Astrocyte of the spinal cord (primary cell): Measurements from ENCODE around the gene VPS45.

Source experiments
- DNase-seq: peaks from one replicate; pipeline ENCODE4 v3.0.0; 2011; ENCODE audit warnings: low read depth, low spot score
- H3K4me3 ChIP-seq: 2 replicates; pipeline ENCODE4 v1.5.1; 2011; ENCODE audit warnings: low read depth, mild to moderate bottlenecking, low read length, moderate library complexity
- in situ Hi-C: cut with HindIII; loops from 2 replicates; pipeline ENCODE4 v1.10.0; 2017; ENCODE audit warnings: low sequenced_read_pairs
- TF ChIP-seq, protein P1 (sequence below): IDR thresholded peaks from 2 replicates; pipeline ENCODE4 v1.5.1; 2012; ENCODE audit warnings: low read depth, mild to moderate bottlenecking, low read length, inconsistent platforms

The VPS45 gene

DNA sequence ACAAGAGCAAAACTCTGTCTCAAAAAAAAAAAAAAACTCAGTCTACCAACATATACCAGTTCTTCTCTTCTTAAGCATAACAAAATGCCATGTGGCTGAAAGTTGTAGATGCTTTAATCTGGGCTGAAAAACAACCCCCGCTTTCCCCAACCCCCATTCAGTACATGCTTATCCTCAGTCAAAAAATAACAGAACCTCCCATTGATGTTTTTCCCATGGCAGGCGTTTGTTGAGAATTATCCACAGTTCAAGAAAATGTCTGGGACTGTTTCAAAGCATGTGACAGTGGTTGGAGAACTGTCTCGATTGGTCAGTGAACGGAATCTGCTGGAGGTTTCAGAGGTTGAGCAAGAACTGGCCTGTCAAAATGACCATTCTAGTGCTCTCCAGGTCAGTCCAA, 14.9 kb downstream of the VPS45 start:
- in situ Hi-C loops: no loop called here
- TF ChIP-seq, protein P1, sequence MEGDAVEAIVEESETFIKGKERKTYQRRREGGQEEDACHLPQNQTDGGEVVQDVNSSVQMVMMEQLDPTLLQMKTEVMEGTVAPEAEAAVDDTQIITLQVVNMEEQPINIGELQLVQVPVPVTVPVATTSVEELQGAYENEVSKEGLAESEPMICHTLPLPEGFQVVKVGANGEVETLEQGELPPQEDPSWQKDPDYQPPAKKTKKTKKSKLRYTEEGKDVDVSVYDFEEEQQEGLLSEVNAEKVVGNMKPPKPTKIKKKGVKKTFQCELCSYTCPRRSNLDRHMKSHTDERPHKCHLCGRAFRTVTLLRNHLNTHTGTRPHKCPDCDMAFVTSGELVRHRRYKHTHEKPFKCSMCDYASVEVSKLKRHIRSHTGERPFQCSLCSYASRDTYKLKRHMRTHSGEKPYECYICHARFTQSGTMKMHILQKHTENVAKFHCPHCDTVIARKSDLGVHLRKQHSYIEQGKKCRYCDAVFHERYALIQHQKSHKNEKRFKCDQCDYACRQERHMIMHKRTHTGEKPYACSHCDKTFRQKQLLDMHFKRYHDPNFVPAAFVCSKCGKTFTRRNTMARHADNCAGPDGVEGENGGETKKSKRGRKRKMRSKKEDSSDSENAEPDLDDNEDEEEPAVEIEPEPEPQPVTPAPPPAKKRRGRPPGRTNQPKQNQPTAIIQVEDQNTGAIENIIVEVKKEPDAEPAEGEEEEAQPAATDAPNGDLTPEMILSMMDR: no peak
- DNase-seq: no peak
- H3K4me3 ChIP-seq: no peak overlapping the region

DNA sequence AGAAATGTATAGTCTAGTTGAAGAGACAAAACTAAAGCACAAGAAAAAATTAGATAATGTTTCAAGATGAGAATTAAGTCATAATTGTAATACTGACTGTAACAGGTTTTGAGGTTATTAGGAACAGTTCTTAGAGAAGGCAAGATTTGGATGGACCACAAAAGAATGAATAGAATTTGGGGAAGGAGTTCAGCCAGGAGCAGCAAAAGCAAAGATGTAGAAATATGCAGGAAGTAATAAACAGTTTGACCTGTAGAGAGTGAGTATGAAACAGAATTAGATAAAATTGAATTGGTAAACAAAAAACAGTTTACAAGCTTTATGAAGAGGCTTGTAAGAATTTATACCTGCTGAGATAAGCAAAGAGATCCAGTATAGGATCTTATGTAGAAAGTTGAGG, 16.3 kb downstream of the VPS45 start:
- no peak for DNase-seq
- TF ChIP-seq, protein P1: no peak
- in situ Hi-C loops: no loop called here
- H3K4me3 ChIP-seq: no peak overlapping the region

DNA sequence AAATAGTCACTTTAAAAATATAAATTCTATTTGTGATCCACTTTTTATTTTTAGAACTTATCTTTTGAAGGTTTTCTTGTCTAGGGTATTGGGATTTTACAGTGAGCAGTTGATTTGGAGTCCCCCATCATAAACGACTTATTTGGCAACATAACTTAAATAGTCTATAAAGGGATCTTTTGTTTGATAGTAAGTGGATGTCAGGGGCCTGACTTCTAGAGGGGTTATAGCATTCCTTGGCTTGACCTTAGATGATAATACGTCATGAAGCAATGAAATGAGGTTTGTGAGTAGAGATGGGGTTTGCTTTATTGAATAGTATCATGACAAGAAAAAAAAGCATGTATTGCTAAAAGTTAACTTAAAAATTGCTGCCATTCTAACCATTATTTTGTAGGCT, 17.8 kb downstream of the VPS45 start:
- in situ Hi-C loops: no loop called here

DNA sequence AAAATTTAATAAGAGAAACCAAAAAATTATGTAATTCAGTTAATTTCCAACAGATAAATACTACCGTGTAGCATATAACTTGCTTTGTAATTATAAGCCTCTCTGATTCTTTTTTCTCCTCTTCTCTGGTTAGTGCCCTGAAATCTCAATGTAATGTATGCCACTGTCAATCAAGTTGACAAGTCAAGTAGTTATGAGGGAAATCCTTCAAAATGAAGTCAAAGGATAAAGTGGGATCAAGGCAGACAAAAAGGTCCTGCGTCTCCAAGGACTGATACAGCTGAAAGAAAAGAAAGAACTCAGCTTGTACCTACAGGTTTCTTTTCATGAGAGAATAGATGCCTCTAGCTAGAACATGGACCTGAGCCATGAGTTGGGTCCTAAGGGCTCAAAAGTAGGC, 19.8 kb downstream of the VPS45 start:
- TF ChIP-seq, protein P1: no peak
- in situ Hi-C loops: no loop called here
- H3K4me3 ChIP-seq: no peak overlapping the region
- DNase-seq: no peak

More for the DNA sequence above, 17.8 kb downstream of the VPS45 start:
- H3K4me3 ChIP-seq: no peak overlapping the region
- TF ChIP-seq, protein P1: no peak
- no peak for DNase-seq

DNA sequence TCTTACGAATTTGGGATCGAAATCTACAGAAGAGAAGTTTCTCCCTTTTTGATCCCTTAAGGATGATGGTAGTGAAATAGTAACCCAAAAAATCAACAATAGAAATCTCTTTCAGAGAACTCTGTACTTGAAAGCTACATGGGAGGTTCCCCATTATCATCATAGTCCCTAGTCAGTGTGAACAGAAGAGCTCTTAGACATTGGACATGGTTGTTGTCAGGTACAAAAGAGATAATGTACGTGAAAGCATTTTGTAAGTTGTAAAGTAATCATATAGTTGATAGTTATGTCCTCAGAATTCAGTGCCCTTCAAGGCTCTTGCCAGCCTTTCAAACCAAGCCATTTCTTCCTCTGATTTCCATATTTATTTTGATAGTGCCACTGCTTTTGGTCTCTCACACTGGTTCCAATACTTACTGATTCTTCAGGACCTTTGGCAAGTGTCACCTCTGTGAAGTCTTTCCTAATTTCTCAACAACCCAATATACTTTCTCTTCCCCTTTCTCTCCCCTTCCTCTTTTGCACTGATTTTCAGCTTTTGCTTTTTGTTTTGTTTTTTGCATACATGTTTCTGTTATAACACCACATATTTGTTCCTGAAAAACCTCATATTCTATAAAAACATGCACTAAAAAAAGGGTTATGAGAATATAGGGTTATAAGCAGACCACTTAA, 22.4 kb downstream of the VPS45 start:
- DNase-seq: no peak
- in situ Hi-C loops: no loop called here
- TF ChIP-seq, protein P1: no peak
- H3K4me3 ChIP-seq: no peak overlapping the region

DNA sequence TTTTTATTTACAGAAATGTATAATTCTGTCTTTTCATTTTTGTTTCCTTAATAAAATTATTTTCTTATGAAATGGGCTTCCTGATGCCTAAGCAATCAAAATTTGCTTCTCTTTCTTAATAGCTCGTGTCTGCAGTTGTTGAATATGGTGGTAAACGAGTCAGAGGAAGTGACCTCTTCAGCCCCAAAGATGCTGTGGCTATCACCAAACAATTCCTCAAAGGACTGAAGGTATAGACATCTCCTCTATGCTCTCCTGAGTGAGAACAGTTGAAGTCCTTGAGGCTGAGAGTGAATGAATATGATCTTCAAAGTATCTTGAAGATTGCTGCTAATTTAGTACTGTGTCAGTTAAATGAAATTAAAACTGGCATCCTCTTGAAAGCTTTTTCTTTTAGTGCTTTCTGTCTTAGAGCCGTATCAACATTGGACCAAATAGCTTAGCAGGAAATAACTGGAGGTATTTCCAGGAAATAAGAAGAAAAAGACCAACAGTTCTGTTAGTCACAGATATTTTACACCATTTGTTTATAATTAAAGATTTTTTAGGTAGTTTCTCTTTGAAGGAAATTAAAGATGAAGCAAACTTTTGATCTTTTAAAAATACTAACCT, 24.7 kb downstream of the VPS45 start:
- in situ Hi-C loops: no loop called here
- no peak overlapping the region for H3K4me3 ChIP-seq
- TF ChIP-seq, protein P1: no peak
- no peak for DNase-seq
